ENCODE measurements around the gene AMN. TPM values are rescaled to one million over a fixed set of nuclear protein-coding genes. Genes with fewer than 3 reads are reported as not detected.
"Not testable (repeated sequence)": the region's sequence is repeated elsewhere in the genome, so short reads cannot be mapped to it uniquely, and the experiment has no call there.

The AMN gene
- total RNA-seq, 2 experiments from 2014 or later = 0.15 to 0.30 TPM

- Mint-ChIP-seq H3K36me3 (ENCODE audit: low read depth) (no peaks in the 10 kb centered on the region), H3K4me1 (peaks cover 4% of the 10 kb centered on the region), H3K27ac (no peak overlapping the region), H3K4me3 (no peak overlapping the region), H3K27me3 (peaks cover 20% of the 10 kb centered on the region), H3K9me3 (no peaks in the 10 kb centered on the region)
- no peak for DNase-seq
- POLR2A ChIA-PET = no interaction called here
- CTCF ChIA-PET = no interaction called here
Measured at GRCh38 chr14:102920998-102921304, 1.5 kb upstream of the AMN start.

GRCh38 chr14:102923201-102923924 lies 900 bp downstream of the AMN start:
- CTCF ChIA-PET = no interaction called here
- Mint-ChIP-seq H3K9me3 (no peaks in the 10 kb centered on the region), H3K4me1 (peaks cover 3% of the 10 kb centered on the region), H3K27me3 (peaks cover 41% of the 10 kb centered on the region), H3K27ac (no peak overlapping the region), H3K36me3 (ENCODE audit: low read depth) (no peaks in the 10 kb centered on the region), H3K4me3 (peak overlapping the region; percentile 25)
- DNase-seq = no peak
- POLR2A ChIA-PET = interaction anchor here (0.6 kb wide), 1 partner anchor 407 kb away, joined by 8 read pairs; no protein-coding TSS in a partner anchor

- CTCF ChIA-PET = interaction anchor here (0.5 kb wide), 1 partner anchor 175 kb away, joined by 4 read pairs; no protein-coding TSS in a partner anchor
- Mint-ChIP-seq H3K9me3 (no peaks in the 10 kb centered on the region), H3K27me3 (peaks cover 45% of the 10 kb centered on the region), H3K36me3 (ENCODE audit: low read depth) (no peaks in the 10 kb centered on the region), H3K27ac (no peak overlapping the region), H3K4me3 (no peak overlapping the region), H3K4me1 (peaks cover 7% of the 10 kb centered on the region)
- no peak for DNase-seq
- POLR2A ChIA-PET = no interaction called here
Measured at GRCh38 chr14:102923925-102924486, 1.5 kb downstream of the AMN start.

GRCh38 chr14:102924632-102925588 lies 2.4 kb downstream of the AMN start:
- H3K27me3 Mint-ChIP-seq = peaks cover 48% of the 10 kb centered on the region
- no peak overlapping the region for H3K27ac Mint-ChIP-seq
- H3K9me3 Mint-ChIP-seq = no peaks in the 10 kb centered on the region
- POLR2A ChIA-PET = no interaction called here
- H3K4me3 Mint-ChIP-seq = no peak overlapping the region
- no peak for DNase-seq
- H3K4me1 Mint-ChIP-seq = peaks cover 7% of the 10 kb centered on the region
- H3K36me3 Mint-ChIP-seq (ENCODE audit: low read depth) = no peaks in the 10 kb centered on the region
- CTCF ChIA-PET = interaction anchor here (0.5 kb wide), 1 partner anchor 176 kb away, joined by 4 read pairs; no protein-coding TSS in a partner anchor

- CTCF ChIA-PET = no interaction called here
- Mint-ChIP-seq H3K27ac (no peak overlapping the region), H3K36me3 (ENCODE audit: low read depth) (no peaks in the 10 kb centered on the region), H3K9me3 (no peaks in the 10 kb centered on the region), H3K4me1 (peaks cover 7% of the 10 kb centered on the region), H3K27me3 (peaks cover 48% of the 10 kb centered on the region), H3K4me3 (no peak overlapping the region)
- no peak for DNase-seq
- POLR2A ChIA-PET = no interaction called here
Measured at GRCh38 chr14:102925646-102926045, 3.2 kb downstream of the AMN start.

GRCh38 chr14:102926104-102926503 lies 3.6 kb downstream of the AMN start:
- POLR2A ChIA-PET = no interaction called here
- H3K27me3 Mint-ChIP-seq = peaks cover 52% of the 10 kb centered on the region
- H3K27ac Mint-ChIP-seq = no peak overlapping the region
- H3K36me3 Mint-ChIP-seq (ENCODE audit: low read depth) = no peaks in the 10 kb centered on the region
- no peaks in the 10 kb centered on the region for H3K9me3 Mint-ChIP-seq
- peaks cover 7% of the 10 kb centered on the region for H3K4me1 Mint-ChIP-seq
- no peak for DNase-seq
- CTCF ChIA-PET = no interaction called here
- no peak overlapping the region for H3K4me3 Mint-ChIP-seq

GRCh38 chr14:102926840-102927239 lies 4.4 kb downstream of the AMN start:
- CTCF ChIA-PET; H3K9me3 Mint-ChIP-seq; H3K27ac Mint-ChIP-seq; H3K4me1 Mint-ChIP-seq; H3K4me3 Mint-ChIP-seq; DNase-seq; H3K36me3 Mint-ChIP-seq (ENCODE audit: low read depth); POLR2A ChIA-PET: not testable (repeated sequence)
- H3K27me3 Mint-ChIP-seq = peaks cover 55% of the 10 kb centered on the region

GRCh38 chr14:102927346-102927877 lies 4.9 kb downstream of the AMN start:
- H3K4me3 Mint-ChIP-seq = no peak overlapping the region
- no peaks in the 10 kb centered on the region for H3K36me3 Mint-ChIP-seq (ENCODE audit: low read depth)
- DNase-seq = no peak
- CTCF ChIA-PET = interaction anchor here (1.0 kb wide), 1 partner anchor 15 kb away, joined by 3 read pairs; no protein-coding TSS in a partner anchor
- H3K9me3 Mint-ChIP-seq = no peaks in the 10 kb centered on the region
- no peak overlapping the region for H3K27ac Mint-ChIP-seq
- POLR2A ChIA-PET = no interaction called here
- H3K27me3 Mint-ChIP-seq = peaks cover 55% of the 10 kb centered on the region
- peaks cover 7% of the 10 kb centered on the region for H3K4me1 Mint-ChIP-seq

GRCh38 chr14:102927878-102928411 lies 5.5 kb downstream of the AMN start:
- no peak for DNase-seq
- POLR2A ChIA-PET = no interaction called here
- no peaks in the 10 kb centered on the region for H3K36me3 Mint-ChIP-seq (ENCODE audit: low read depth)
- no peaks in the 10 kb centered on the region for H3K9me3 Mint-ChIP-seq
- H3K27me3 Mint-ChIP-seq = peaks cover 55% of the 10 kb centered on the region
- CTCF ChIA-PET = interaction anchor here (1.0 kb wide), 1 partner anchor 15 kb away, joined by 3 read pairs; no protein-coding TSS in a partner anchor
- H3K4me3 Mint-ChIP-seq = no peak overlapping the region
- H3K4me1 Mint-ChIP-seq = peaks cover 7% of the 10 kb centered on the region
- H3K27ac Mint-ChIP-seq = no peak overlapping the region

GRCh38 chr14:102928412-102929240 lies 6.2 kb downstream of the AMN start:
- peaks cover 5% of the 10 kb centered on the region for H3K4me1 Mint-ChIP-seq
- DNase-seq = peak; percentile 66
- H3K27ac Mint-ChIP-seq = no peak overlapping the region
- peak overlapping the region; percentile 52 for H3K4me3 Mint-ChIP-seq
- POLR2A ChIA-PET = no interaction called here
- H3K9me3 Mint-ChIP-seq = no peaks in the 10 kb centered on the region
- peaks cover 52% of the 10 kb centered on the region for H3K27me3 Mint-ChIP-seq
- H3K36me3 Mint-ChIP-seq (ENCODE audit: low read depth) = no peaks in the 10 kb centered on the region
- CTCF ChIA-PET = no interaction called here

GRCh38 chr14:102929241-102930137 lies 7.0 kb downstream of the AMN start:
- CTCF ChIA-PET = no interaction called here
- peaks cover 45% of the 10 kb centered on the region for H3K27me3 Mint-ChIP-seq
- no peaks in the 10 kb centered on the region for H3K9me3 Mint-ChIP-seq
- no peak overlapping the region for H3K4me3 Mint-ChIP-seq
- no peaks in the 10 kb centered on the region for H3K36me3 Mint-ChIP-seq (ENCODE audit: low read depth)
- H3K27ac Mint-ChIP-seq = no peak overlapping the region
- H3K4me1 Mint-ChIP-seq = peaks cover 5% of the 10 kb centered on the region
- POLR2A ChIA-PET = no interaction called here
- no peak for DNase-seq

All from activated CD4-positive, alpha-beta T cell treated with anti-CD3 and anti-CD28 coated beads, Interleukin-2, amount 10 ng/mL, durations not matched to agents 7 days and 5 days (primary cell).